H1 (cell line): ENCODE measurements around the gene GTPBP6.

Experiments
- CBX5 ChIP-seq: fragments of 300-800, 300-1000 bp; sonication (generic); IDR thresholded peaks from 2 replicates; pipeline ENCODE4 v1.7.1; 2016; ENCODE audit warnings: antibody characterized with exemption, low read length, low read depth
- CHD2 ChIP-seq: IDR thresholded peaks from 2 replicates; pipeline ENCODE4 v1.6.1; 2012; ENCODE audit warnings: low read length, improper control_type of control experiment
- EZH2 ChIP-seq: fragments of 200-600 bp; sonication (generic); IDR thresholded peaks from 2 replicates; pipeline ENCODE4 v1.7.1; 2012; ENCODE audit warnings: low read depth, mild to moderate bottlenecking, moderate library complexity, low read length, inconsistent platforms; ENCODE audit not compliant: severe bottlenecking
- FOSL1 ChIP-seq: IDR thresholded peaks from 2 replicates; pipeline ENCODE4 v1.6.1; 2011; ENCODE audit warnings: mild to moderate bottlenecking, low read depth, low read length, moderate library complexity; ENCODE audit not compliant: insufficient read depth
- POLR2A ChIP-seq, 2 experiments: IDR thresholded peaks; 1 replicate in 1 of 2; 2 replicates in 1 of 2; pipeline ENCODE4 v1.6.1; 2011; ENCODE audit warnings: low read depth in 2 of 2, low read length in 2 of 2, mild to moderate bottlenecking in 2 of 2; ENCODE audit errors: control extremely low read depth in 1 of 2
- POU5F1 ChIP-seq: IDR thresholded peaks from 2 replicates; pipeline ENCODE4 v1.6.1; 2011; ENCODE audit warnings: low read depth, mild to moderate bottlenecking, low read length, moderate library complexity
- SIX5 ChIP-seq: IDR thresholded peaks from 2 replicates; pipeline ENCODE4 v1.6.1; 2011; ENCODE audit warnings: mild to moderate bottlenecking, low read depth, low read length
- SUZ12 ChIP-seq: fragments of 200-600 bp; sonication (generic); IDR thresholded peaks from 2 replicates; pipeline ENCODE4 v1.6.1; 2012; ENCODE audit warnings: mild to moderate bottlenecking, inconsistent platforms, low read length, moderate library complexity, mixed read lengths
- TF ChIP-seq, protein P1 (sequence below), 3 experiments: IDR thresholded peaks; 1 replicate in 2 of 3; 2 replicates in 1 of 3; pipeline versions ENCODE4 v1.5.1 to v1.6.1; 2011; ENCODE audit warnings: low read length in 3 of 3, mild to moderate bottlenecking in 3 of 3, inconsistent platforms in 2 of 3, low read depth in 1 of 3, moderate library complexity in 1 of 3; ENCODE audit not compliant: insufficient read depth in 1 of 3; ENCODE audit errors: control extremely low read depth in 1 of 3
- TF ChIP-seq, protein P2 (sequence below): IDR thresholded peaks from 2 replicates; pipeline ENCODE4 v1.6.1; 2012; ENCODE audit warnings: low read length, inconsistent platforms
- TF ChIP-seq, protein P3 (sequence below): IDR thresholded peaks from 2 replicates; pipeline ENCODE4 v1.6.1; 2011; ENCODE audit warnings: low read length, improper control_type of control experiment

GRCh38 chrX:298993-299392, 19.6 kb downstream of the GTPBP6 start:
- TF ChIP-seq, protein P1, sequence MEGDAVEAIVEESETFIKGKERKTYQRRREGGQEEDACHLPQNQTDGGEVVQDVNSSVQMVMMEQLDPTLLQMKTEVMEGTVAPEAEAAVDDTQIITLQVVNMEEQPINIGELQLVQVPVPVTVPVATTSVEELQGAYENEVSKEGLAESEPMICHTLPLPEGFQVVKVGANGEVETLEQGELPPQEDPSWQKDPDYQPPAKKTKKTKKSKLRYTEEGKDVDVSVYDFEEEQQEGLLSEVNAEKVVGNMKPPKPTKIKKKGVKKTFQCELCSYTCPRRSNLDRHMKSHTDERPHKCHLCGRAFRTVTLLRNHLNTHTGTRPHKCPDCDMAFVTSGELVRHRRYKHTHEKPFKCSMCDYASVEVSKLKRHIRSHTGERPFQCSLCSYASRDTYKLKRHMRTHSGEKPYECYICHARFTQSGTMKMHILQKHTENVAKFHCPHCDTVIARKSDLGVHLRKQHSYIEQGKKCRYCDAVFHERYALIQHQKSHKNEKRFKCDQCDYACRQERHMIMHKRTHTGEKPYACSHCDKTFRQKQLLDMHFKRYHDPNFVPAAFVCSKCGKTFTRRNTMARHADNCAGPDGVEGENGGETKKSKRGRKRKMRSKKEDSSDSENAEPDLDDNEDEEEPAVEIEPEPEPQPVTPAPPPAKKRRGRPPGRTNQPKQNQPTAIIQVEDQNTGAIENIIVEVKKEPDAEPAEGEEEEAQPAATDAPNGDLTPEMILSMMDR (IDR thresholded peaks at IDR 0.05; ENCODE audit: control extremely low read depth in 1 of 3, insufficient read depth in 1 of 3, low read depth in 1 of 3, low read length in 3 of 3): no peak
- TF ChIP-seq, protein P2, sequence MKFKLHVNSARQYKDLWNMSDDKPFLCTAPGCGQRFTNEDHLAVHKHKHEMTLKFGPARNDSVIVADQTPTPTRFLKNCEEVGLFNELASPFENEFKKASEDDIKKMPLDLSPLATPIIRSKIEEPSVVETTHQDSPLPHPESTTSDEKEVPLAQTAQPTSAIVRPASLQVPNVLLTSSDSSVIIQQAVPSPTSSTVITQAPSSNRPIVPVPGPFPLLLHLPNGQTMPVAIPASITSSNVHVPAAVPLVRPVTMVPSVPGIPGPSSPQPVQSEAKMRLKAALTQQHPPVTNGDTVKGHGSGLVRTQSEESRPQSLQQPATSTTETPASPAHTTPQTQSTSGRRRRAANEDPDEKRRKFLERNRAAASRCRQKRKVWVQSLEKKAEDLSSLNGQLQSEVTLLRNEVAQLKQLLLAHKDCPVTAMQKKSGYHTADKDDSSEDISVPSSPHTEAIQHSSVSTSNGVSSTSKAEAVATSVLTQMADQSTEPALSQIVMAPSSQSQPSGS: no peak
- TF ChIP-seq EZH2: no peak
- TF ChIP-seq SIX5: no peak
- no peak for TF ChIP-seq CHD2
- TF ChIP-seq FOSL1: no peak
- no peak for TF ChIP-seq SUZ12
- no peak for TF ChIP-seq POU5F1
- TF ChIP-seq CBX5: no peak
- TF ChIP-seq POLR2A (IDR thresholded peaks at IDR 0.05; ENCODE audit: control extremely low read depth in 1 of 2, low read depth in 2 of 2, low read length in 2 of 2): no peak
- TF ChIP-seq, protein P3, sequence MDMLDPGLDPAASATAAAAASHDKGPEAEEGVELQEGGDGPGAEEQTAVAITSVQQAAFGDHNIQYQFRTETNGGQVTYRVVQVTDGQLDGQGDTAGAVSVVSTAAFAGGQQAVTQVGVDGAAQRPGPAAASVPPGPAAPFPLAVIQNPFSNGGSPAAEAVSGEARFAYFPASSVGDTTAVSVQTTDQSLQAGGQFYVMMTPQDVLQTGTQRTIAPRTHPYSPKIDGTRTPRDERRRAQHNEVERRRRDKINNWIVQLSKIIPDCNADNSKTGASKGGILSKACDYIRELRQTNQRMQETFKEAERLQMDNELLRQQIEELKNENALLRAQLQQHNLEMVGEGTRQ: no peak
